Glomerular endothelial cell (primary cell): ENCODE data around the gene TMEM178A. TPM values are rescaled to one million over a fixed set of nuclear protein-coding genes. Genes with fewer than 3 reads are reported as not detected.
"Not testable (repeated sequence)": the region's sequence is repeated elsewhere in the genome, so short reads cannot be mapped to it uniquely, and the experiment has no call there.

Source experiments
- DNase-seq: peaks from one replicate; pipeline ENCODE4 v3.0.0-alpha.2; 2011; ENCODE audit warnings: low read depth, low spot score; ENCODE audit errors: extremely low read depth
- total RNA-seq: library from RNA; depleted of rRNA; stranded (reverse); fragments of >200 nt; gene quantifications from 2 replicates; pipeline ENCODE4 v1.2.3, GENCODE V29; 2015

TMEM178A gene
- total RNA-seq, 1 donor from 2014 or later, result 1.9 TPM

- no peak for DNase-seq
Observed at GRCh38 chr2:39708003-39708402, 42.3 kb downstream of the TMEM178A start.

- no peak for DNase-seq
Observed at GRCh38 chr2:39710807-39711206, 45.1 kb downstream of the TMEM178A start.

- DNase-seq, result no peak
Observed at GRCh38 chr2:39712953-39713352, 47.2 kb downstream of the TMEM178A start.

- DNase-seq, result no peak
Observed at GRCh38 chr2:39715095-39715494, 49.4 kb downstream of the TMEM178A start.

- no peak for DNase-seq
Observed at GRCh38 chr2:39715822-39716221, 50.1 kb downstream of the TMEM178A start.

- no peak for DNase-seq
Observed at GRCh38 chr2:39717067-39717466, 51.4 kb downstream of the TMEM178A start.

GRCh38 chr2:39718483-39718882 is 52.8 kb downstream of the TMEM178A start:
- no peak for DNase-seq

- no peak for DNase-seq
Observed at GRCh38 chr2:39719317-39719716, 53.6 kb downstream of the TMEM178A start.

GRCh38 chr2:39720970-39721369 is 55.3 kb downstream of the TMEM178A start:
- no peak for DNase-seq

GRCh38 chr2:39723497-39723896 is 57.8 kb downstream of the TMEM178A start:
- no peak for DNase-seq

GRCh38 chr2:39723946-39724827 is 58.5 kb downstream of the TMEM178A start:
- no peak for DNase-seq

- no peak for DNase-seq
Observed at GRCh38 chr2:39724828-39725144, 59.1 kb downstream of the TMEM178A start.

- DNase-seq, result no peak
Observed at GRCh38 chr2:39725401-39725800, 59.7 kb downstream of the TMEM178A start.

GRCh38 chr2:39728085-39728484 is 62.4 kb downstream of the TMEM178A start:
- DNase-seq, result not testable (repeated sequence)

GRCh38 chr2:39728941-39729351 is 63.2 kb downstream of the TMEM178A start:
- no peak for DNase-seq

- no peak for DNase-seq
Observed at GRCh38 chr2:39730276-39730675, 64.6 kb downstream of the TMEM178A start.

- no peak for DNase-seq
Observed at GRCh38 chr2:39730685-39731302, 65.1 kb downstream of the TMEM178A start.

GRCh38 chr2:39731546-39731945 is 65.8 kb downstream of the TMEM178A start:
- no peak for DNase-seq

- DNase-seq, result no peak
Observed at GRCh38 chr2:39732482-39732881, 66.8 kb downstream of the TMEM178A start.

GRCh38 chr2:39733070-39733674 is 67.5 kb downstream of the TMEM178A start:
- DNase-seq, result no peak

GRCh38 chr2:39734445-39734844 is 68.7 kb downstream of the TMEM178A start:
- no peak for DNase-seq

- no peak for DNase-seq
Observed at GRCh38 chr2:39735648-39736047, 69.9 kb downstream of the TMEM178A start.
